Stimulated activated naive B cell treated with anti-CD40 and anti-IgM and Interleukin-4, amounts not matched to agents 10 μg/mL and 1 μg/mL and 100 μg/mL, for 72 hours (primary cell): ENCODE data around the gene ELMO1.
A peak's percentile ranks its signal among the peaks of the same experiment; 100 is the strongest.

Source experiments
- ATAC-seq, 2 donors: fragments of 150-1000 bp; cut with Tn5 transposase; replicated peaks; 2 replicates each; pipeline ENCODE4 v1.10.0; 2021; ENCODE audit warnings: moderate library complexity in 1 of 2
- DNase-seq: peaks from one replicate; pipeline ENCODE4 v3.0.0; 2021
- H3K27ac Mint-ChIP-seq: one replicate; pipeline ENCODE4 v1.8.0; 2022; ENCODE audit warnings: mild to moderate bottlenecking, mixed read lengths
- H3K27me3 Mint-ChIP-seq, 2 donors: one replicate each; pipeline ENCODE4 v1.8.0; 2022; ENCODE audit warnings: mixed read lengths in 2 of 2
- H3K36me3 Mint-ChIP-seq, 2 donors: one replicate each; pipeline ENCODE4 v1.8.0; 2022; ENCODE audit warnings: mixed read lengths in 2 of 2, mild to moderate bottlenecking in 1 of 2
- H3K4me1 Mint-ChIP-seq, 2 donors: one replicate each; pipeline ENCODE4 v1.8.0; 2022; ENCODE audit warnings: mixed read lengths in 2 of 2, mild to moderate bottlenecking in 1 of 2
- H3K4me3 Mint-ChIP-seq, 2 donors: one replicate each; pipeline ENCODE4 v1.8.0; 2022; ENCODE audit warnings: mild to moderate bottlenecking in 2 of 2, mixed read lengths in 2 of 2, moderate library complexity in 1 of 2
- H3K9me3 Mint-ChIP-seq, 2 donors: one replicate each; pipeline ENCODE4 v1.8.0; 2022; ENCODE audit warnings: mixed read lengths in 2 of 2, mild to moderate bottlenecking in 1 of 2

Gene ELMO1

DNA sequence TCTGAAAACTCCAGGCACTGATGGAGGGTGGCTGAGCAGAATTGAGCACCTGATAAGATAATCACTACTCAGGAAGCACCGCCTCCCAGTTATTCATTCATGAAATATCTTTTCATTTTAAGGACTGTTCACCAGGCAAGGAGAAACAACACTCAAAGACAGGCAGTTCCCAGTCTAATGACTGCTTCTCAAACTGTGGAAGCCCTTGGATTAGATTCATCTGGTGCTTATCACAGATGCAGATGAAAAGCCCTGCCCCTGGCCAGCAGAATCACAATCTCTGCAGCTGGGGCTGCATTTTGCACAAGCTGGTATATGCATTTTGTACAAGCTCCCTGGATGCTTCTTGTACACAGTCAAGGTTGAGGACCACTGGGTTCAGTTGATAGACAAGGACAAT is 109.7 kb downstream of the ELMO1 start:
- Mint-ChIP-seq H3K27me3 (no peaks in the 10 kb centered on the region), H3K4me1 (peaks cover 44 to 73% of the 10 kb centered on the region in 2 donors), H3K36me3 (peaks cover 7 to 35% of the 10 kb centered on the region in 2 donors), H3K9me3 (peaks cover 4 to 6% of the 10 kb centered on the region in 2 donors), H3K4me3 (no peak overlapping the region), H3K27ac (no peak overlapping the region)
- no peak for ATAC-seq
- no peak for DNase-seq

DNA sequence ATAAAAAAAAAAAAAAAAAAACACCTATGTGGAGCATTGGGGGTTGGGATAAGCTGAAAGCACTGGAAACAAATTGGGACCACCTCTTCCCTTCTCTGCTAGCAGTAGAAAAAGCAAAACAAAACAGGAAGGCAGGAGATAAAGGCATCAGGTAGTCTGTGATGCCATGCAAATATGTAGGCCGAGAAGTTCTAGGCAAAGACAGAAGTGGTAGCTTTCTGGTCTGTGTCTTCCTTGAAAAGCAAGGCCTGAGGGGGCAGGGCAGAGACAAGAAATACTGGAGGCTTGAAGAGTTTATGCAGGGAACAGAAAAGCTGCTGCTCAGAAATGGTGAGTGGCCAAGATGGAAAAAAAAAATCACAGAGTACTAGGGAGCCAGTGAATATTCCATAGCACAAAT is 111.1 kb downstream of the ELMO1 start:
- DNase-seq (no peak), ATAC-seq (no peak)
- Mint-ChIP-seq H3K27ac (peak overlapping the region; percentile 88), H3K9me3 (peaks cover 4 to 6% of the 10 kb centered on the region in 2 donors), H3K27me3 (no peaks in the 10 kb centered on the region), H3K36me3 (peaks cover 11 to 41% of the 10 kb centered on the region in 2 donors), H3K4me3 (no peak overlapping the region), H3K4me1 (peaks cover 44 to 69% of the 10 kb centered on the region in 2 donors)

DNA sequence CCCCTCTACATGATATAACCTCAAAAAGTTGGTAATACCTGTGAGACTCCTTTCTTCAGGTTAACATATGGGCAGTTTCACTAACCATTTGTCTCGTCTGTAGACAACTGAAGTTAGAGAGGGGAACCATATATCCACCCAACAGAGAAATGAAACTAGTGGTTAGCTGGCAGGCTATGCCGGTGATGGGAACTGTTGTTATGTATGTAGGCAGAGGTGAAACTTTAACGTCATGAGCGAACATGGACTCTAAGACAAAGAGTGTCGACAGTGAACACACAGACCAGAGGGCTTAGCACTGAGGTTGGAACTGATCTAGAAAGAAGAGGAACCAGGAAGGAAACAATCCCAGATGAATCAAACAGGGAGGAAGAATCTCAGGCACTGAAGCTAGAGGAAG is 112.4 kb downstream of the ELMO1 start:
- H3K36me3 Mint-ChIP-seq, result peaks cover 19 to 48% of the 10 kb centered on the region in 2 donors
- ATAC-seq (peak; percentile 98), DNase-seq (peak; percentile 65)
- H3K4me3 Mint-ChIP-seq, result peak overlapping the region; percentile 68 to 71
- peaks cover 4 to 6% of the 10 kb centered on the region in 2 donors for H3K9me3 Mint-ChIP-seq
- no peaks in the 10 kb centered on the region for H3K27me3 Mint-ChIP-seq
- H3K4me1 Mint-ChIP-seq, result peaks cover 48 to 69% of the 10 kb centered on the region in 2 donors
- peak overlapping the region; percentile 90 for H3K27ac Mint-ChIP-seq

DNA sequence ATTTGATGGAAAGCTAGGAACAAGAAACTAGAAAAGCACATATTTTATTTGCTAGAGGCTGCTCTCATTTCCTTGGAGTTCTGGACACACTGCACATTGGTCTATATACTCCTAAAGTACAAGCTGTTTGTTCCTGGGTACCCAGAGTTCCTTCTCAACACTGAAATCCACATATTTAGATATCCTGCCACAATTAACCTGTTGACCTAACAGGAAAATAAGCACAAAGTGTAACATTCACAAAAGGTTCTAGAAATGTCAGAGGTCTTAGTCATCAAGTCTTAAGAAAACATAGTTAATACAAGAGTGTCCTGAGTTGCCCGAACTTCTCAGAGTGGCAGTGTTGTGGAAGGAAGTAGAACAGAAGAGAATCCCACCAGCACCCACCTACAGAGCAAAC is 115.6 kb downstream of the ELMO1 start:
- no peak for ATAC-seq
- no peaks in the 10 kb centered on the region for H3K27me3 Mint-ChIP-seq
- DNase-seq, result no peak
- peaks cover 36 to 59% of the 10 kb centered on the region in 2 donors for H3K36me3 Mint-ChIP-seq
- peaks cover 41 to 59% of the 10 kb centered on the region in 2 donors for H3K4me1 Mint-ChIP-seq
- peaks cover 7 to 9% of the 10 kb centered on the region in 2 donors for H3K9me3 Mint-ChIP-seq
- no peak overlapping the region for H3K27ac Mint-ChIP-seq
- H3K4me3 Mint-ChIP-seq, result no peak overlapping the region

DNA sequence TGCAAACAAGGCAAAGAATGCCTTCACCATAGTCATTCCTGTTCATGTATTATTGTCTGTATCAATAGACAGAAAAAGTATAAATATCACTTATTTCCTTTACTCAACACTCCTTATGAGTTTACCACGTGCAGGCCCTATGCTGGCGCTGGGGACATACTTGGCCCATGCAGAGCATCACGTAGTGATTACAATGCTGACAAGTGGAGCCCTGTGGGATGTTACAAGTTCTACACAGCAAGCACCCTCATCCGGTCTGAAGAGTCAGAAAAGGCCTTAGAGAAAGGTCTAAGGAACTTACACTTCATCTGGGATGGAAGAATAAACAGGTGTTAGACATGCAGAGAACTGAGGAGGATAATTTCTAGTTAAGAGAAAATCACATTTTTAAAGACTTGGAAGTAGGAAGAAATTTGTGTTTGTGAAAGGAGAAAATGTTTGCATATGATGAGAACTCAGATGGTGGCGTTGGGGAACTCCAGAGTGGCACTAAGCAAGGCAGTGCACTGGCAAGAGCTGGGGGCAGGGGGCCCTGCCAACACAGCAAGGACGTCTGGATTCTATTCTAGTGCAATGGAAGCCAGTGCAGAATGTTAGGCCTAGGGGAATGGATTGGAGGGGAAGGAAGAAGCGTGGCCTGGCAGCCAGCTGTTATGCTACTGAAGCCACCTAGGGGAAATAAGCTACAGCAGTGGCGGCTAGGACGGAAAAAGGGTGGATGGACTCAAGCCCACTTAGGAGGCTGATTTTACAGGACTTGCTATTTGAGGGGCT is 116.2 kb downstream of the ELMO1 start:
- no peak for ATAC-seq
- Mint-ChIP-seq H3K36me3 (peaks cover 36 to 60% of the 10 kb centered on the region in 2 donors), H3K27me3 (no peaks in the 10 kb centered on the region), H3K27ac (no peak overlapping the region), H3K4me1 (peaks cover 39 to 54% of the 10 kb centered on the region in 2 donors), H3K4me3 (no peak overlapping the region), H3K9me3 (peaks cover 7 to 9% of the 10 kb centered on the region in 2 donors)
- no peak for DNase-seq

DNA sequence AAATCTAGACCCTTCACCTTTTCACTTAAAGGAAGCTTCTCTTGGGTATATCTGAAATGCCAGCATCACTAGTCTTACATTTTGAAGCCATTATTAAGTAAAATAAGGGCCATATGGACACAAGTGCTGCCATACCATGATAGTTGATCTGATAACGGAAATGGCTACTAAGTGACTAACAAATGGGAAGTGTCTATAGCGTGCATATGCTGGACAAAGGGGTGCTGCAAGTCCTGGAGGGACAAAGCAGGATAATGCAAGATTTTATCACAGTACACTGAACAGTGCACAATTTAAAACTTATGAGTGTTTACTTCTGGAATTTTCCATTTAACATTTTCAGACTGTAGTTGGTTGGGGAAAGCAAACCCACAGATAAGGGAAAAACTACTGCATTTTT is 117.9 kb downstream of the ELMO1 start:
- Mint-ChIP-seq H3K4me3 (no peak overlapping the region), H3K36me3 (peaks cover 34 to 59% of the 10 kb centered on the region in 2 donors), H3K27me3 (no peaks in the 10 kb centered on the region), H3K4me1 (peaks cover 29 to 39% of the 10 kb centered on the region in 2 donors), H3K9me3 (peaks cover 3% of the 10 kb centered on the region in 2 donors), H3K27ac (no peak overlapping the region)
- DNase-seq, result no peak
- ATAC-seq, result no peak

DNA sequence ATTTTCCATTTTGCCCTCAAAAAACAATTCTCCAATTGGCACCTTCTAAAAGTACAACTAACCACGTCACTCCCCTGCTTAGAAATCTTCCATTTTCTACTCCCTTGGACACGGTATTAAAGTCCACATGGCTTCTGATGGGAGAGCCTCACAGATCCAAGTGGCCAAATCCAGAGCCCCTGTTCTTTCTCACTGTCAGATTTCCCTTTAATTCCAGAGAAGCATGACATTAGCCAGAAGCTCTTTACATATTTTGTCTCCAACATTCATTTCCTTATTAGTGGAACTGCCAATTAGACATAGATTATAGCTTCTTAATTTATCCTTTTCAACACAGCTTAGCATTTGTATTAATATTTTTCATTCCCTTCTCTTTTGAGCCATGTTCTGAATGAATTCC is 118.7 kb downstream of the ELMO1 start:
- no peaks in the 10 kb centered on the region for H3K27me3 Mint-ChIP-seq
- H3K9me3 Mint-ChIP-seq, result peaks cover 3% of the 10 kb centered on the region in 2 donors
- DNase-seq (no peak), ATAC-seq (no peak)
- no peak overlapping the region for H3K4me3 Mint-ChIP-seq
- H3K27ac Mint-ChIP-seq, result peak overlapping the region; percentile 22
- peaks cover 37 to 62% of the 10 kb centered on the region in 2 donors for H3K36me3 Mint-ChIP-seq
- H3K4me1 Mint-ChIP-seq, result peaks cover 26 to 33% of the 10 kb centered on the region in 2 donors

DNA sequence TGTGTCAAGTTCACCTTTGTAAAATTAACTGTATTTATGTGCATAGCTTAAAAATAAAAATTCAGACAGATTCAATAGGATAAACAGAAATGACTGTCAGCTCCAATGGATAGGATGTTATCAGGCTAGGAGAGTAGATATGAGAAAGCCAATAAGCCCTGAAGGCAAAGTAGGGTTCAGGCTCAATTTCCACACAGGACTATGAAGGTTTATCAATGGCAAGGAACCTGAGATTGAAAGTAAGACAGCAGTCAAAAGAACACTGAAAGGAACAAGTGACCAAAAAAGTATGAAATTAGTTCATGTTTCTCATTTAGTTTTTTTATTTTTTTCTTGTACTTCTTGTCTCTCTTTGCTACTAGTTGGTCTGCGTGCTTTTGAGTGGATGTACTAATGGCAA is 121.4 kb downstream of the ELMO1 start:
- no peaks in the 10 kb centered on the region for H3K27me3 Mint-ChIP-seq
- DNase-seq (no peak), ATAC-seq (no peak)
- H3K4me3 Mint-ChIP-seq, result no peak overlapping the region
- H3K4me1 Mint-ChIP-seq, result peaks cover 16 to 19% of the 10 kb centered on the region in 2 donors
- no peak overlapping the region for H3K27ac Mint-ChIP-seq
- H3K36me3 Mint-ChIP-seq, result peaks cover 40 to 56% of the 10 kb centered on the region in 2 donors
- H3K9me3 Mint-ChIP-seq, result peaks cover 3% of the 10 kb centered on the region in 2 donors

DNA sequence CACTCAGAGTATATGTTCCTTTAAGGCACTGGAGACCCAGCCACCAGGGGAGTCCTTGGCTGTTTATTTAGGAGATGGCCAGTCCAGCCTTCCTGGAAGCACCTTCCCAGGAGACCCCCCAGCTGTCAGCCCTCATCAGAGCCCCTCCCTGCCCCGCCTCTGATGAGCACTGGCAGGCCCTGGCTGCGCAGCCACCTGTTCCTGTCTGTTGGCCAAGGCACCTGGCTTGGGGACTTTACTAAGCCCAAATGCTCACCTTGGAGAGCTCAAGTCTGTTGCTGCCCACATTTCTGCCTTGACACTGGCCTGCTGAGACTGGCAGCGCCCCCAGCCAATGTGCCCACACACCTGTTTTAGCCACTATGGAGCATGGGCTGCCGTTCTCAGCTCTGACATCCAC is 124.7 kb downstream of the ELMO1 start:
- Mint-ChIP-seq H3K27ac (no peak overlapping the region), H3K27me3 (no peaks in the 10 kb centered on the region), H3K4me3 (no peak overlapping the region), H3K9me3 (no peaks in the 10 kb centered on the region), H3K4me1 (peaks cover 4 to 6% of the 10 kb centered on the region in 2 donors), H3K36me3 (peaks cover 18 to 33% of the 10 kb centered on the region in 2 donors)
- no peak for DNase-seq
- no peak for ATAC-seq

DNA sequence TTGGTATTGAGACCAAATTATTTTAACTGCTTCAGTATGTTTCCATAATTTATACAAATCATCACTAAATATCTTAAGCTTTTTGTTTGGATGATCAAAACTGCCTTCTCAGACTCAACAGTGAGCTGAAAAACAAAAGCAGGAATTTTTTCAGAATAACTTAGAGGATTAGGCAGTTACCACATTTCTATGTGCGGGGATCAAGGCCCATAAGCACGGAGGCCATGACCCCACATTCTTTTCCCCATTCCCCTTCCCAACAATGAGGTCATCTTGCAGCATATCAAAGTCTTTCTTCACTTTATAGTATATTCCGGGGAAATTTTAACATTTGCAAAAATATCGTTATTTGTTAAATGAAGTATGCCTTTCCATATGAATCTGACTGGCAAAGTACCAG is 125.8 kb downstream of the ELMO1 start:
- H3K27ac Mint-ChIP-seq, result no peak overlapping the region
- H3K27me3 Mint-ChIP-seq, result no peaks in the 10 kb centered on the region
- no peak overlapping the region for H3K4me3 Mint-ChIP-seq
- peaks cover 0 to 1% of the 10 kb centered on the region in 2 donors for H3K4me1 Mint-ChIP-seq
- no peak for DNase-seq
- no peak for ATAC-seq
- H3K36me3 Mint-ChIP-seq, result peaks cover 14 to 24% of the 10 kb centered on the region in 2 donors
- no peaks in the 10 kb centered on the region for H3K9me3 Mint-ChIP-seq

DNA sequence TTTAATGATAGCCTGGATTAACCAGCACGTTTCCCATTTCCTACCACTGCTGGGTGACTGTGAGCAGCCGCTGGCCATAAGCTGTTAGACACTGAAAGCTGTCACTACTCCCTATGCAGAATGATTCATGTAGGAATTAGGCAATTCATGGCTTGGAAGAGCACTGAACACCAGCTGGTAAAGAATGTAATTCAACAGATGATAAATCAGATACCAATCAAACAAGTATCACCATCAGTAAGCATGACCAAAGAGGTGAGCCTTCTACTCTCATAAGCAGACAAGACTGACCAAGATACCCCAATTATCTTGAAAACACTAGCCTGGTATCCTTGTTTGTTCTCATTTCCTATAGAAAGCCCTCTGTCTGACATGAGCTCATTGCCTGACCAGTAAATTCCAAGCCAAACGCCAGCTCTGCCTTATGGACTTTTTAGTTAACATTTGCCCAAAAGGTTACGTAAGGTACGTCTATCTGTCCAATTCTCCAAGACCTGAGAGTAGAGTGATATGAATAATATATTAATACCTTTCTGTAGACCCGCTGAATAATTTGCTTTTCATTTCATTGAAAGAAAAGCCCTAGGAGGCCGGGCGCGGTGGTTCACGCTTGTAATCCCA is 127.7 kb downstream of the ELMO1 start:
- Mint-ChIP-seq H3K36me3 (peaks cover 21 to 25% of the 10 kb centered on the region in 2 donors), H3K9me3 (peaks cover 2 to 3% of the 10 kb centered on the region in 2 donors), H3K4me1 (peaks cover 13 to 16% of the 10 kb centered on the region in 2 donors), H3K27me3 (no peaks in the 10 kb centered on the region), H3K27ac (no peak overlapping the region), H3K4me3 (no peak overlapping the region)
- ATAC-seq (no peak), DNase-seq (no peak)

DNA sequence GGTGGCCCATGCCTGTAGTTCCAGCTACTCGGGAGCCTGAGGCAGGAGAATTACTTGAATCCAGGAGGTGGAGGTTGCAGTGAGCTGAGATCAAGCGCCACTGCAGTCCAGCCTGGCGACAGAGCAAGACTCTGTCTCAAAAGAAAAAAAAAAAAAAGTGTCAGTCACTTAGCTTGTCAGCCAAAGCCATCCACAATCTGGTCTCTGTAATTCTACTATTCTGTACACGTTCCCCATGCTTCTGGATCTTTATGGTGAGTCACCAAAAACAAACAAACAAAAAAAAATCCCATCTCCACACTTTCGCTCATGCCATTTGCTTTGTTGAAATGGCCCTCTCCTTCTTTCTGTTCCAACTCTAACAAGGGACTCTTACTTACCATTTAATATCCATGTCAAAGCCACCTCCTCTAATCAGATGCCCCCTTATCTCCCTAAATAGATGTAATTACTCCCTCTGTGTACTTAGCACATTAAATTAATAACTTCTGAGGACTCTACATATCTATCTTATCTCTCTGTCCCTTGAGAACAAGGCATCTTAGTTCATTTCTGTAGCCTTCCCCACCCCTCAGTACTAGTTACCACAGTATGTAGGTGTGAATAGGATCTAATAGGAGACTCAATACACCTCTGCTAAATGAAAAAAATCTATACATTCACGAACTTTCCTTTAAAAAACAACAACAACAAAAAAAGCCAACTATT is 128.4 kb downstream of the ELMO1 start:
- DNase-seq (no peak), ATAC-seq (no peak)
- H3K4me1 Mint-ChIP-seq, result peaks cover 13 to 16% of the 10 kb centered on the region in 2 donors
- no peak overlapping the region for H3K4me3 Mint-ChIP-seq
- peaks cover 2 to 3% of the 10 kb centered on the region in 2 donors for H3K9me3 Mint-ChIP-seq
- peaks cover 18 to 19% of the 10 kb centered on the region in 2 donors for H3K36me3 Mint-ChIP-seq
- H3K27ac Mint-ChIP-seq, result no peak overlapping the region
- no peaks in the 10 kb centered on the region for H3K27me3 Mint-ChIP-seq

DNA sequence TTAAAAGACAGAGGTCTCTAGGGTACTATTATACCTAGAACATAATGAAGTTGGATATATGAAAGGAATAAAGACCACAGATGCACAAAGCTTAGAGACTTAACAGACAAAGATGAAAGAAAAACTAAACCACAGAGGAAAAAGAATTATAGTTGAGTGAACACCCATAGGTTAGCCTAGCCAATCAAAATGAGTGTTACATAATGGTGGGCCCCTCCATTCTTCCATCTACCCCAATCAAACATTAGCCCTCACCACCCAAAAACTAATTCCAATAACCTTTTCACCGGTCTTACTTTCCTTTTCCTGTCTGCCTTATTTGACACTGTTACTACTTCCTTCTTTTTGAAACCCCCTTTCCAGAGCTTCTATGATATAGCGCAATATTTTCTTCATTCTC is 130.1 kb downstream of the ELMO1 start:
- ATAC-seq (peak; percentile 19 to 25), DNase-seq (no peak)
- peaks cover 14 to 22% of the 10 kb centered on the region in 2 donors for H3K4me1 Mint-ChIP-seq
- peaks cover 2 to 3% of the 10 kb centered on the region in 2 donors for H3K9me3 Mint-ChIP-seq
- H3K27me3 Mint-ChIP-seq, result no peaks in the 10 kb centered on the region
- H3K27ac Mint-ChIP-seq, result no peak overlapping the region
- no peak overlapping the region for H3K4me3 Mint-ChIP-seq
- peaks cover 12 to 20% of the 10 kb centered on the region in 2 donors for H3K36me3 Mint-ChIP-seq
